ENCODE measurements around the gene KIF16B. TPM values are rescaled to one million over a fixed set of nuclear protein-coding genes. Genes with fewer than 3 reads are reported as not detected.

KIF16B gene
- total RNA-seq, 1 experiment from 2014 or later: 16.6 TPM

GRCh38 chr20:16387666-16388065 lies 185.6 kb downstream of the KIF16B start:
- Histone ChIP-seq H3K9me3 (ENCODE audit: control insufficient read depth, insufficient read depth, low read depth, low read length) (no peaks in the 10 kb centered on the region), H3K27me3 (ENCODE audit: control insufficient read depth, insufficient read depth, low read length) (no peaks in the 10 kb centered on the region), H3K27ac (ENCODE audit: low read length) (no peak overlapping the region), H3K4me1 (ENCODE audit: control insufficient read depth, insufficient read depth, low read length) (no peaks in the 10 kb centered on the region), H3K36me3 (ENCODE audit: control insufficient read depth, insufficient read depth, low read length) (no peaks in the 10 kb centered on the region), H3K4me3 (ENCODE audit: low read depth in 2 of 2, low read length in 2 of 2) (no peak overlapping the region)
- DNase-seq (ENCODE audit: low read depth, low spot score) (no peak), ATAC-seq (no peak)
- ChIA-PET POLR2A (no interaction called here), CTCF (no interaction called here)
- intact Hi-C loops (cut with micrococcal nuclease; ENCODE audit: unreplicated experiment): no loop called here
- BruUV-seq (replicated peaks): no TSS peak
- TF ChIP-seq CTCF (IDR thresholded peaks at IDR 0.05) (no peak), SIN3A (IDR thresholded peaks at IDR 0.05; ENCODE audit: borderline replicate concordance, insufficient read depth, low read depth, low read length) (no peak)
- in situ Hi-C loops (cut with HindIII; ENCODE audit: low pct_unique_long_range_greater_than_20kb, low sequenced_read_pairs): no loop called here

GRCh38 chr20:16385891-16386290 lies 187.4 kb downstream of the KIF16B start:
- H3K4me3 ChIP-seq (ENCODE audit: low read depth in 2 of 2, low read length in 2 of 2): no peak overlapping the region
- intact Hi-C loops (cut with micrococcal nuclease; ENCODE audit: unreplicated experiment) (no loop called here), in situ Hi-C loops (cut with HindIII; ENCODE audit: low pct_unique_long_range_greater_than_20kb, low sequenced_read_pairs) (no loop called here)
- H3K4me1 ChIP-seq (ENCODE audit: control insufficient read depth, insufficient read depth, low read length): no peaks in the 10 kb centered on the region
- no peaks in the 10 kb centered on the region for H3K27me3 ChIP-seq (ENCODE audit: control insufficient read depth, insufficient read depth, low read length)
- TF ChIP-seq TCF7L2 (IDR thresholded peaks at IDR 0.05; ENCODE audit: low read depth, low read length) (no peak), CTCF (IDR thresholded peaks at IDR 0.05) (no peak), REST (IDR thresholded peaks at IDR 0.05; ENCODE audit: insufficient read depth in 1 of 2, low read depth in 2 of 2, low read length in 1 of 2) (no peak), POLR2AphosphoS5 (IDR thresholded peaks at IDR 0.05; ENCODE audit: low read depth, low read length) (no peak), SIN3A (IDR thresholded peaks at IDR 0.05; ENCODE audit: borderline replicate concordance, insufficient read depth, low read depth, low read length) (no peak)
- no peak overlapping the region for H3K27ac ChIP-seq (ENCODE audit: low read length)
- H3K9me3 ChIP-seq (ENCODE audit: control insufficient read depth, insufficient read depth, low read depth, low read length): no peaks in the 10 kb centered on the region
- H3K36me3 ChIP-seq (ENCODE audit: control insufficient read depth, insufficient read depth, low read length): no peaks in the 10 kb centered on the region
- ATAC-seq: no peak
- no peak for DNase-seq (ENCODE audit: low read depth, low spot score)
- no TSS peak for BruUV-seq (replicated peaks)
- ChIA-PET CTCF (no interaction called here), POLR2A (no interaction called here)

GRCh38 chr20:16385462-16385861 lies 187.8 kb downstream of the KIF16B start:
- no peak for TF ChIP-seq CTCF (IDR thresholded peaks at IDR 0.05)
- TF ChIP-seq POLR2AphosphoS5 (IDR thresholded peaks at IDR 0.05; ENCODE audit: low read depth, low read length): no peak
- no peak for TF ChIP-seq TCF7L2 (IDR thresholded peaks at IDR 0.05; ENCODE audit: low read depth, low read length)
- no peak for TF ChIP-seq REST (IDR thresholded peaks at IDR 0.05; ENCODE audit: insufficient read depth in 1 of 2, low read depth in 2 of 2, low read length in 1 of 2)
- no peak for TF ChIP-seq SIN3A (IDR thresholded peaks at IDR 0.05; ENCODE audit: borderline replicate concordance, insufficient read depth, low read depth, low read length)
- Histone ChIP-seq H3K36me3 (ENCODE audit: control insufficient read depth, insufficient read depth, low read length) (no peaks in the 10 kb centered on the region), H3K4me1 (ENCODE audit: control insufficient read depth, insufficient read depth, low read length) (no peaks in the 10 kb centered on the region), H3K27ac (ENCODE audit: low read length) (no peak overlapping the region), H3K9me3 (ENCODE audit: control insufficient read depth, insufficient read depth, low read depth, low read length) (no peaks in the 10 kb centered on the region), H3K27me3 (ENCODE audit: control insufficient read depth, insufficient read depth, low read length) (no peaks in the 10 kb centered on the region), H3K4me3 (ENCODE audit: low read depth in 2 of 2, low read length in 2 of 2) (no peak overlapping the region)
- POLR2A ChIA-PET: no interaction called here
- in situ Hi-C loops (cut with HindIII; ENCODE audit: low pct_unique_long_range_greater_than_20kb, low sequenced_read_pairs): no loop called here
- intact Hi-C loops (cut with micrococcal nuclease; ENCODE audit: unreplicated experiment): no loop called here
- no TSS peak for BruUV-seq (replicated peaks)
- no peak for ATAC-seq
- CTCF ChIA-PET: no interaction called here
- DNase-seq (ENCODE audit: low read depth, low spot score): no peak
